Vagina (tissue), 2 donors: ENCODE results near the gene NUP35.

ENCODE experiments used
- POLR2A ChIP-seq, 2 donors: fragments of 450-650 bp; IDR thresholded peaks; one replicate each; pipeline ENCODE4 v1.6.1; 2017; ENCODE audit warnings: antibody characterized with exemption in 2 of 2, mild to moderate bottlenecking in 2 of 2, moderate library complexity in 2 of 2
- POLR2AphosphoS5 ChIP-seq, 2 donors: sonication (generic); formaldehyde crosslinking; IDR thresholded peaks; one replicate each; pipeline ENCODE4 v1.9.0; 2017; ENCODE audit warnings: antibody characterized with exemption in 2 of 2, mild to moderate bottlenecking in 2 of 2, low read depth in 1 of 2; ENCODE audit not compliant: insufficient read depth in 1 of 2
- TF ChIP-seq, protein P1 (sequence below), 3 experiments: fragments of 450-650 bp in 2 of 3; fragments of 200-600 bp in 1 of 3; sonication (generic) in 1 of 3; IDR thresholded peaks; one replicate each; pipeline ENCODE4 v1.5.1; 2017 to 2019; ENCODE audit warnings: antibody characterized with exemption in 3 of 3, mild to moderate bottlenecking in 2 of 3, moderate library complexity in 2 of 3

DNA sequence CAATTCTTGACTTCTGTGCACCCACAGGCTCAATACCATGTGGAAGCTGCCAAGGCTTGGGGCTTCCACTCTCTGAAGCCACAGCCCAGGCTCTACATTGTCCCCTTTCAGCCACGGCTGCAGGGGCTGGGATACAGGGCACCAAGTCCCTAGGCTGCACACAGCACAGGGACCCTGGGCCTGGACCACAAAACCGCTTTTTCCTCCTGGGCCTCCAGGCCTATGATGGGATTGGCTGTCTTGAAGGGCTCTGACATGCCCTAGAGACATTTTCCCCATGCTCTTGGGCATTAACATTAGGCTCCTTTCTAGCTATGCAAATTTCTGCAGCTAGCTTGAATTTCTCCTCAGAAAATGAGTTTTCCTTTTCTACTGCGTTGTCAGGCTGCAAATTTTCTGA, 29.7 kb downstream of the NUP35 start:
- TF ChIP-seq, protein P1, sequence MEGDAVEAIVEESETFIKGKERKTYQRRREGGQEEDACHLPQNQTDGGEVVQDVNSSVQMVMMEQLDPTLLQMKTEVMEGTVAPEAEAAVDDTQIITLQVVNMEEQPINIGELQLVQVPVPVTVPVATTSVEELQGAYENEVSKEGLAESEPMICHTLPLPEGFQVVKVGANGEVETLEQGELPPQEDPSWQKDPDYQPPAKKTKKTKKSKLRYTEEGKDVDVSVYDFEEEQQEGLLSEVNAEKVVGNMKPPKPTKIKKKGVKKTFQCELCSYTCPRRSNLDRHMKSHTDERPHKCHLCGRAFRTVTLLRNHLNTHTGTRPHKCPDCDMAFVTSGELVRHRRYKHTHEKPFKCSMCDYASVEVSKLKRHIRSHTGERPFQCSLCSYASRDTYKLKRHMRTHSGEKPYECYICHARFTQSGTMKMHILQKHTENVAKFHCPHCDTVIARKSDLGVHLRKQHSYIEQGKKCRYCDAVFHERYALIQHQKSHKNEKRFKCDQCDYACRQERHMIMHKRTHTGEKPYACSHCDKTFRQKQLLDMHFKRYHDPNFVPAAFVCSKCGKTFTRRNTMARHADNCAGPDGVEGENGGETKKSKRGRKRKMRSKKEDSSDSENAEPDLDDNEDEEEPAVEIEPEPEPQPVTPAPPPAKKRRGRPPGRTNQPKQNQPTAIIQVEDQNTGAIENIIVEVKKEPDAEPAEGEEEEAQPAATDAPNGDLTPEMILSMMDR (IDR thresholded peaks at IDR 0.05): no peak
- TF ChIP-seq POLR2AphosphoS5 (IDR thresholded peaks at IDR 0.05; ENCODE audit: insufficient read depth in 1 of 2, low read depth in 1 of 2) (no peak), POLR2A (IDR thresholded peaks at IDR 0.05) (no peak)
